Measurements from ENCODE around the gene ISY1.
"Not testable (repeated sequence)": the region's sequence is repeated elsewhere in the genome, so short reads cannot be mapped to it uniquely, and the experiment has no call there.

The ISY1 gene

DNA sequence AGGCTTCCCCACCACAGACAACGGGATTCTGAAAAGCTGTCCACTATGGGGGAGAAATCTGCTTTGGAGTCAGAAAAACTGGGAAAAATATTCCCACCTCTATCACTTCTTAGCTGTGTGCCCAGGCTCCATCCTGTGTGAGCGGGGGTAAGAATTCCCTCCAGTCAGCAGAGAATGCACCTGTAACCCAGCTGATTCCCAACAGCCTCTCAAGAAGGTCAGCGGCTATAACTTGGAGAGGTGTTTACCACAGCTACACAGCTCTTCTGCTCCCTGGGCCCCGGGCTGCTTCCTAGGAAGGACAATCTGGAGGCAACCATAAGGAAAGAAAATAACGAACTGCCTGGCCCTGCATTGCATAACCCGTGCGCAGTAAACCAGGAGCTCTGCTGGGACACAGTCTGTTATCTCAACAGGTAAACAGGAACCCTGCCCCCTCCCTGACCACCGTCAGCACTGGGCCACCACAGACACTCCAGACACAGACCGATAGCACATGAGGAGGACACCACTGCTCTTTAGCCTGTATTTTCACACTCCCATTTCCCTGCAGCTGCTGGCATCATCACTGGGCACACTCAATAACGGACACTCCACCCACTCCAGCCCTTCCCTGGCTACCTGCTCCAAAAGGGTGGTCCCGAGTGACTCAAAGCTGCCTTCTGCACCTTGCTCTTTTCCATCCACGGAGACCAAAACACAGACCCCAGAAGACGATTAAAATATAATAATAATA lies 41.3 kb downstream of the ISY1 start:
- DNase-seq: peak; percentile 19

DNA sequence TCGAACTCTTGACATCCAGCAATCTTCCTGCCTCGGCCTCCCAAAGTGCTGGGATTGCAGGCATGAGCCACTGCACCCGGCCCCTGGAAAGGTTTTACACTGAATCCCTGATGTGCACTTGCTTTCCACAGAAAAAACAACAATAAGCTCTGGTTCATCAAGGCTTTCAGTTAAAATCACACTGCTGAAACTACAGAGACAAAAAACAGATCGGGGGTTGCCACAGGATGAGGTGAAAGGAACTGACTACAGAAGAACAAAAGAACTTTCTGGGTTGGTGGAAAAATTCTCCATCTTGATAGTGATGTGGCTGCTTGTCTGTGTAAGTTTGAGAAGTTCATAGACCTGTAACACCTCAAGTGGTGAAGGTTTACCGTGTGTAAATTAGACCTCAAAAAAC lies 42.1 kb downstream of the ISY1 start:
- no peak for DNase-seq

- no peak for DNase-seq
These were observed 43.7 kb downstream of the ISY1 start for GRCh38 chr3:129117134-129117533.

GRCh38 chr3:129116482-129116946 lies 44.3 kb downstream of the ISY1 start:
- DNase-seq: peak; percentile 51

- no peak for DNase-seq
These were observed 46.4 kb downstream of the ISY1 start for GRCh38 chr3:129114455-129114854.

DNA sequence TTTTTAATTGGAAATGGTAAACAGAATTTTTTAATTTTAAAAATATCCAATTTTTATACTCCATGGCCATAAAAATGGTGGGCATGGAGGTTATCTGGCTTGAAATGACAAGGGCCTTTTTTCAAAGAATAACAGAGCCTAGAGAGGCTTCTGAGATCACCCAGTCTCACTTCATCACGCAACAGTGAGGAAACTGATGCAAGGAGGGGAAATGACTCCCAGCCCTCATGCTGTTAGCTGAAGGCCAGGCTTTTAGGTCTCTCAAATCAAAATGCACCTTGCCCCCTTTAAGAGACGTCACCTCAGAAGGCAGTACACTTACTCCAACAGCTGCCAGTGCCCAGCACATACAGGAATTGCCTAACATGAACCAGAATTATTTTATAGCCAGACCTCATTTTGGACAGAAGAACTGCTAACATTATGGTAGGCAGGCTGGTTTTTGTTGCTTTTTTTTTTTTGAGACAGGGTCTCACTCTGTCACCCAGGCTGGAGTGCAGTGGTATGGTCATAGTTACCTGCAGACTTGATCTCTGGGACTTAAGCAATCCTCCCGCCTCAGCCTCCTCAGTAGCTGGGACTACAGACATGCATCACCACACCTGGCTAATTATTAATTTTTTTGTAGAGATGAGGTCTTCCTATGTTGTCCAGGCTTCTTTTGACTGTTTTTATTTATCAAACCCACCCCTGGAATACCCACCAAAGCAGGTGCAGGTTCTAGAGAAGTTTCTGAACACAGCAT lies 48.4 kb downstream of the ISY1 start:
- DNase-seq: peak; percentile 92

DNA sequence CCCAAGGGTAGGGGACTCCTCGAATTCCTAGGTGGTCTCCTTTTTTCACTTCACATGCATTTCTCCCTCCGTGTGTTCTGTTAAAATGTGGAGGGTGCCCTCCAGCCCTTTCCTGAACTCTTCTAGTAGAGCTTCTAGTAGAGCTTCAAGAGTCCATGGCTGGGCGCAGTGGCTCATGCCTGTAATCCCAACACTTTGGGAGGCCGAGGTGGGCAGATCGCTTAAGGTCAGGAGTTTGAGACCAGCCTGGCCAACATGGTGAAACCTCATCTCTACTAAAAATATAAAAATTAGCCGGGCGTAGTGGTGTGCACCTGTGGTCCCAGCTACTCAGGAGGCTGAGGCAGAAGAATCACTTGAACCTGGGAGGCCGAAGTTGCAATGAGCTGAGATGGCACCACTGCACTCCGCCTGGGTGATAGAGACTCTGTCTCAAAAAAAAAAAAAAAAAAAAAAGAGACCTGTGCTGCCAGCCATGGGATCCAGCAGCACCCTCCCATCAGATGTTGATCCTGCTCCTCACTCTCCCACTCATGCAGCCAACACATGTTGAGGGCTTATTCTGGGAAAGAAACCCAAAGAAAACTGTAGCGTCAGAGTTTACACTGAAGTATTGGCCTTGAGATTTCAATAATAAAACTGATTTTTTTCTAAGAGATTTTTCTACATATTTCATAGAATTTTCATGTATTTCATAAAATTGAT lies 49.6 kb downstream of the ISY1 start:
- DNase-seq: not testable (repeated sequence)

DNA sequence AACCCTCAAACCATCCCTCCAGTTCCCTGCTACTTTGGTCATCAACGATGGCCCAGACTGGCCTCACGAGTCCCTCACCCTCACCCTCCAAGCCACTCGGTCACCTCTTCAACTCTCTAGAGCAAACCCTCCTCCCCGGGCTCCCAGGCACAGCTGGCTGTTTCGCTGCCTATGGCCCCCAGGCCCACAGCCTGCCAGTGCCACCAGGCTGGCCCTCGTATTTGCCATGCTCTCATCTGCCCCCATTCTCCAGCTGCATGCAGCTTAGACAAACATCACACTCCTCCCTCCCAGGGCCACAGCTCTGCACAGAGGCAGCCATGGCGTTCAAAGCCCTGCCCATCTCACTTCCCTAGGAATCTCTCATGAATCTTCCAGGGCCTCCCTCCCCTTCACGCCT lies 53.1 kb downstream of the ISY1 start:
- DNase-seq: no peak

GRCh38 chr3:129106866-129107565 lies 53.8 kb downstream of the ISY1 start:
- DNase-seq: no peak

- no peak for DNase-seq
These were observed 54.5 kb downstream of the ISY1 start for GRCh38 chr3:129106320-129106719.

DNA sequence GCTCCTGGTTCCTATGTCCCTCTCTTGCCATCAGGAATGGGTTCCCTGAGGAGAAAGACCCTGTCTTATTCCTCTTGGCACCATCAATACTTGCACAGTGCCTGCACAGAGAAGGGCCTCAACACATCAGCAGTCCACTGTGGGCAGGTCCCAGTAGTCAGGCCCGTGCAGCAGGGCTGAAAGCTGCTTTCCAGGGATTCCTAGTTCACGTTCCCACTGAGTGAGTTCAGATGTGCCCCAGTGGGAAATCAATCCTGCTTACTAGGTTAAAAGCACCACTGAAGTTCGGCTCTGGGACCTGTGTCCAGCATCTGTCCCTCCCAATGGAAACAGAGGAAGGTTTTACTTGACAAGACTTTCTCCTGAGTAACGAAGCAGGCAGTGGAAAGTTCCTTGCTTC lies 55.0 kb downstream of the ISY1 start:
- no peak for DNase-seq

- no peak for DNase-seq
These were observed 56.3 kb downstream of the ISY1 start for GRCh38 chr3:129104498-129105079.

GRCh38 chr3:129104051-129104450 lies 56.8 kb downstream of the ISY1 start:
- no peak for DNase-seq

DNA sequence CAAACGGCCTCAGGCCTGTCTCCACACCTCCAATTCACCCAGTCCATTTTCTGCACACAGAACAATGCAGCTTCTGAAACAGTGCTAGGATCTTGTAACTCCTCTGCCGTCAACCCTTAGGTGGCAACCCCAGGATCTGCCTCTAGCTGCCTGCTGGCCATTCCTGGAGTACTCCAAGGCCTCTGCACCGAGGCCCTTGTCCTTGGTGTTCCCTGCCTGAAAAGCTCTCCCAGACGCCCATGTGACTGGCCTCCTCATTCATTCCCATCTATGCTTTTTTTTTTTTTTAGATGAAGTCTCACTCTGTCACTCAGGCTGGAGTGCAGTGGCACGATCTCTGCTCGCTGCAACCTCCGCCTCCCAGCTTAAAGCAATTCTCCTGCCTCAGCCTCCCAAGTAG lies 57.6 kb downstream of the ISY1 start:
- DNase-seq: no peak

- DNase-seq: no peak
These were observed 59.3 kb downstream of the ISY1 start for GRCh38 chr3:129101370-129102138.

DNA sequence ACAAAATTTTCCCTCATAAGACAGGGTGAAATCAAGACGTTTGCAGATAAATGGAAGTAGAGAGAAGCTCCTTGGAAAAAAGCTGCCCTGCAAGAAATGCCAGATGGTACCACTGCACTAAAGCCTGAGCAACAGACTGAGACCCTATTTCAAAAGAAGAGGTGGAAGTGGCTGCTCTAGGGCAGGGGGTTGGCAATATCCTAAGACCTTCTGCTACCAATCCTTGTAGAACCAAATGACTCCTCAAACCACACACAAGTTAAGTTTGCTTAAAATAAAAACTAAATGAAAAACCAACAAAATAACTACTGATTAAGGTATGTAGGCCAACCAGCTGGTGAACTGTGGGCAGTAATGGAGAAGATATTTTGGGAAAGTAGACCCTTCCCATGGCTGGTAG lies 60.6 kb downstream of the ISY1 start:
- DNase-seq: no peak

- DNase-seq: no peak
These were observed 65.6 kb downstream of the ISY1 start for GRCh38 chr3:129095285-129095684.

DNA sequence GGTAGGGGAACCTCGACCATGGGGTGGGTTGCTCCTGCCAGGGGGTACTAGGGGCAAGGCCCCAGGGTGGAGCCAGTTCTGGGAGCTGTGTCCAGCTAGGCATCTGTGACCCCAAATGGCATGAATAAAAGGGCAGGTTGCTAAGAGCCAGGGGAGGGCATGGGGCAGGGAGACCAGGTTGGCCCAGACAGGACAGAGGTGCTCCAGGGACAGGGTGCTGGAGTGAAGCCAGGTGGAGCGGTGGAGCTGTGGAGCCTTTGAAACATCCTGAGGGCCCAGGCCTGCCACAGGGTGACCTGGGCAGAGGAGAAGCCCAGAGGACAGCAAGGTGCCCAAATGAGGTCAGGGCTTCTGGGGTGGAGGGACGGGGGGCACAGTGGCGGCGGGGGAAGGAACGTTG lies 72.6 kb downstream of the ISY1 start:
- DNase-seq: not testable (repeated sequence)

- peak; percentile 16 for DNase-seq
These were observed 73.0 kb downstream of the ISY1 start for GRCh38 chr3:129087904-129088303.

DNA sequence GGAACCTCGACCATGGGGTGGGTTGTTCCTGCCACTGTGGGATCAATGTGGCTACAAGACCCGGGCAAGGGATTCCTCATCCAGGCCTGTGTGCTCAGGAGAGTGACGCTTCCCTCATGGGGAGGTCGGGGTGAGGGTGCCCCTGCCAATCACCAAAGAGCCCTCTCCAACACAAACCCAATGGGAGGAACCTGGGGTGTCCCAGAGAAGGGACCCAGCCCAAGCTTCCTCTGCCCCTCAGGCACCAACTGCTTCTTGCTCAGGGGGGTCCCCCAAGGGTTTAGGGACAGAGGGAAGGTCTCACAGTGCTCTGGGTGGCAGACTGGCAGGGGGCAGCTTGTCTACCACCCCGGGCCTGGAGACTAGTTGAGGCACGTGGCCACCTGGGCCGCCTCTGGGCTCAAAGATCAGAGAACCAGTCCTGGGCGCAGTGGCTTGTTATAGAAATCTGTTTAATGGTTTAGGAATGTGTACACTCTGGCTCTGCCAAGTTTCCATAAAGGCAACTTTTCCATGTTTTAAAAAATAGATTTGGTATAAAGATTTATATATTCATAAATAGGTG lies 73.6 kb downstream of the ISY1 start:
- no peak for DNase-seq

DNA sequence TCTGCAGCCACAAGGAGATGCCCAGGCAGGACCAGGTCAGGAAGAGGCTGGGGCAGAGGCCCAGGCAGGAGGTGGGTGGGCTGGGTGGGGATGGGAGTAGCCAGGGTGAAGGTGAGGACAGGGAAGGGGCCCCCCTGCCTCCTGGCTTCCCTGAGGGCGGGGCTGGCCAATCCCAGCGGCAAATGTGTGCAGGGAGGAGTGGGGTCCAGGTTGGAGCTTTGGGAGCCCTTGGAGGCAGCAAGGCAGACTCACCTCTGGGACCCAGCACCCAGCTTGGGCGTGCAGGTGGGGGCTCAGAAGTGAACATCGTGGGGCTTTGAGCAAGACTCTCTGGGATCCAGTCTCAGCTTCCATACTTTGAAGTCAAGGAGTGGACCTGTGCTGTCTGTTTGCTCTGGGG lies 75.0 kb downstream of the ISY1 start:
- DNase-seq: no peak
